ENCODE measurements around the gene C16orf87. TPM values are rescaled to one million over a fixed set of nuclear protein-coding genes. Genes with fewer than 3 reads are reported as not detected.

Gene C16orf87
- total RNA-seq, 2 donors from 2014 or later: 3.1 to 11.5 TPM

GRCh38 chr16:46852130-46852529 lies 21.1 kb upstream of the C16orf87 start:
- ATAC-seq (no peak), DNase-seq (no peak)
- no peak overlapping the region for H3K4me3 ChIP-seq
- no peaks in the 10 kb centered on the region for H3K9me3 ChIP-seq
- TF ChIP-seq POLR2A (IDR thresholded peaks at IDR 0.05) (no peak), CTCF (IDR thresholded peaks at IDR 0.05) (no peak)
- peaks cover 21% of the 10 kb centered on the region for H3K4me1 ChIP-seq
- no peaks in the 10 kb centered on the region for H3K27me3 ChIP-seq
- H3K27ac ChIP-seq: no peak overlapping the region
- intact Hi-C loops (cut with DNase I): no loop called here
- no peaks in the 10 kb centered on the region for H3K36me3 ChIP-seq (replicated peaks in 1 of 2; ENCODE audit: insufficient read depth in 1 of 2, low read depth in 2 of 2)
- WGBS, 2 donors: 66 to 84% methylated on average over 3 of the region's 3 CpGs

- H3K4me1 ChIP-seq: peaks cover 18% of the 10 kb centered on the region
- WGBS, 2 donors: 73 to 82% methylated on average over 5 of the region's 5 CpGs
- ATAC-seq (no peak), DNase-seq (no peak)
- TF ChIP-seq POLR2A (IDR thresholded peaks at IDR 0.05): no peak
- no peak for TF ChIP-seq CTCF (IDR thresholded peaks at IDR 0.05)
- H3K4me3 ChIP-seq: no peak overlapping the region
- no peaks in the 10 kb centered on the region for H3K9me3 ChIP-seq
- intact Hi-C loops (cut with DNase I): no loop called here
- no peak overlapping the region for H3K27ac ChIP-seq
- no peaks in the 10 kb centered on the region for H3K27me3 ChIP-seq
- no peaks in the 10 kb centered on the region for H3K36me3 ChIP-seq (replicated peaks in 1 of 2; ENCODE audit: insufficient read depth in 1 of 2, low read depth in 2 of 2)
Measured at GRCh38 chr16:46850619-46851555, 19.9 kb upstream of the C16orf87 start.

GRCh38 chr16:46848768-46849764 lies 18.1 kb upstream of the C16orf87 start:
- intact Hi-C loops (cut with DNase I): loop anchor here (10.0 kb wide), 1 partner anchor 166 kb away; no protein-coding TSS in a partner anchor
- ATAC-seq (no peak), DNase-seq (no peak)
- Histone ChIP-seq H3K9me3 (no peaks in the 10 kb centered on the region), H3K36me3 (replicated peaks in 1 of 2; ENCODE audit: insufficient read depth in 1 of 2, low read depth in 2 of 2) (no peaks in the 10 kb centered on the region), H3K27ac (no peak overlapping the region), H3K4me3 (no peak overlapping the region), H3K4me1 (peaks cover 2% of the 10 kb centered on the region), H3K27me3 (no peaks in the 10 kb centered on the region)
- 70 to 74% methylated on average over 5 of the region's 5 CpGs for WGBS, 2 donors
- no peak for TF ChIP-seq CTCF (IDR thresholded peaks at IDR 0.05)
- no peak for TF ChIP-seq POLR2A (IDR thresholded peaks at IDR 0.05)

- no peaks in the 10 kb centered on the region for H3K9me3 ChIP-seq
- H3K36me3 ChIP-seq (replicated peaks in 1 of 2; ENCODE audit: insufficient read depth in 1 of 2, low read depth in 2 of 2): no peaks in the 10 kb centered on the region
- intact Hi-C loops (cut with DNase I): loop anchor here (10.0 kb wide), 1 partner anchor 169 kb away; no protein-coding TSS in a partner anchor
- no peak overlapping the region for H3K27ac ChIP-seq
- ATAC-seq (no peak), DNase-seq (no peak)
- no peak overlapping the region for H3K4me3 ChIP-seq
- no peaks in the 10 kb centered on the region for H3K27me3 ChIP-seq
- TF ChIP-seq CTCF (IDR thresholded peaks at IDR 0.05) (no peak), POLR2A (IDR thresholded peaks at IDR 0.05) (no peak)
- 89 to 91% methylated on average over 5 of the region's 5 CpGs for WGBS, 2 donors
- H3K4me1 ChIP-seq: no peaks in the 10 kb centered on the region
Measured at GRCh38 chr16:46845952-46846351, 15.0 kb upstream of the C16orf87 start.

Data from body of pancreas (tissue), 4 donors.